Measurements from ENCODE around the gene ITGB8.

DNA sequence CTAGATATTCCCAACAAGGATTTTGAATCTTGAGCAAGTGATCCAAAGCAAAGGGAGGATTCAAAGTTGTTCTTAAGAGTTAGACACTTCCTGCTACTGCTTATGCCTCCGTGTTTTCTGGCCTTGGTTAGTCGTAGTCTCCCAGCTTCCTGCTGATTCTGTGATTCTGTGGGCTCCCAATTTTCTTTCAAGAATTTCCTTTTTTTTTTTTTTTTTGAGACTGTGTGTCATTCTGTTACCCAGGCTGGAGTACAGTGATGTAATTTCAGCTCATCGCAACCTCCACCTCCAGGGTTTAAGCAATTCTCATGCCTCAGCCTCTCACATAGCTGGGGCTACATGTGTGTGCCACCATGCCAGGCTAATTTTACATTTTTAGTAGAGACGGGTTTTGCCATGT lies 4.4 kb upstream of the ITGB8 start:
- TF ChIP-seq, protein P1, sequence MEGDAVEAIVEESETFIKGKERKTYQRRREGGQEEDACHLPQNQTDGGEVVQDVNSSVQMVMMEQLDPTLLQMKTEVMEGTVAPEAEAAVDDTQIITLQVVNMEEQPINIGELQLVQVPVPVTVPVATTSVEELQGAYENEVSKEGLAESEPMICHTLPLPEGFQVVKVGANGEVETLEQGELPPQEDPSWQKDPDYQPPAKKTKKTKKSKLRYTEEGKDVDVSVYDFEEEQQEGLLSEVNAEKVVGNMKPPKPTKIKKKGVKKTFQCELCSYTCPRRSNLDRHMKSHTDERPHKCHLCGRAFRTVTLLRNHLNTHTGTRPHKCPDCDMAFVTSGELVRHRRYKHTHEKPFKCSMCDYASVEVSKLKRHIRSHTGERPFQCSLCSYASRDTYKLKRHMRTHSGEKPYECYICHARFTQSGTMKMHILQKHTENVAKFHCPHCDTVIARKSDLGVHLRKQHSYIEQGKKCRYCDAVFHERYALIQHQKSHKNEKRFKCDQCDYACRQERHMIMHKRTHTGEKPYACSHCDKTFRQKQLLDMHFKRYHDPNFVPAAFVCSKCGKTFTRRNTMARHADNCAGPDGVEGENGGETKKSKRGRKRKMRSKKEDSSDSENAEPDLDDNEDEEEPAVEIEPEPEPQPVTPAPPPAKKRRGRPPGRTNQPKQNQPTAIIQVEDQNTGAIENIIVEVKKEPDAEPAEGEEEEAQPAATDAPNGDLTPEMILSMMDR (IDR thresholded peaks at IDR 0.05 in 4 of 5, conservative IDR thresholded peaks at IDR 0.05 in 1 of 5): no peak
- TF ChIP-seq POLR2A (IDR thresholded peaks at IDR 0.05): no peak

Data from gastrocnemius medialis (tissue), 4 donors.